COR-L47 (cell line): Measurements from ENCODE around the gene ZCCHC14.

Experiments used
- DNase-seq: peaks from one replicate; lab custom pipeline; 2025; lab: John Stamatoyannopoulos, UW

Gene ZCCHC14

DNA sequence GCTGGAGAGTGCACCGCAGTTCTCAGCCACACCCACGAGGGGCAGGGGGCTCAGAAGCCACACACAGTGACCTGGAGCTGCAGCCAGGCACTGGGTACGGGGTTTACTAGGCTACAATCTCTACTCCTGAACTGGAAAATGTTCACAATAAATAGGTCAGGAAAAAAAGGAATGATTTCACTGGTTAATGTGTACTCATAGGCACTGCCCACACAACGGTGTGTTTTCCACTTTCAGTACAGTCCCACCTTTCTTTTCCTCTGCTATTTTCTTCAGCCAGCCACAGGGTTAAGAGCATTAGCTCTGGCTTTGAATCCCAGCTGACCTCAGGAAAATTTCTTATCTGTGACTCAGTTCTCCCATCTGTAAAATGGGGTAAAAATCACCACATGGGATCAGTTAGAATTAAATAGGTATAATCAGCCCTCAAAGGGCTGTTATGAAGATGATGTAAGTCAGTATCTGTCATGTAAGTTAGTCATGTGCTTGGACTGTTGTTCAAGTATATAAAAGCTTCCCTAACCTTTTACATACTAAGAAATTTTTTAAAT is 35.7 kb downstream of the ZCCHC14 start:
- DNase-seq = no peak

- no peak for DNase-seq
These were observed 38.4 kb downstream of the ZCCHC14 start for GRCh38 chr16:87454391-87454790.

GRCh38 chr16:87453326-87453725 is 39.5 kb downstream of the ZCCHC14 start:
- DNase-seq = no peak

GRCh38 chr16:87451563-87452210 is 41.1 kb downstream of the ZCCHC14 start:
- DNase-seq = no peak

GRCh38 chr16:87448866-87449265 is 44.0 kb downstream of the ZCCHC14 start:
- no peak for DNase-seq

GRCh38 chr16:87447323-87447722 is 45.5 kb downstream of the ZCCHC14 start:
- no peak for DNase-seq

DNA sequence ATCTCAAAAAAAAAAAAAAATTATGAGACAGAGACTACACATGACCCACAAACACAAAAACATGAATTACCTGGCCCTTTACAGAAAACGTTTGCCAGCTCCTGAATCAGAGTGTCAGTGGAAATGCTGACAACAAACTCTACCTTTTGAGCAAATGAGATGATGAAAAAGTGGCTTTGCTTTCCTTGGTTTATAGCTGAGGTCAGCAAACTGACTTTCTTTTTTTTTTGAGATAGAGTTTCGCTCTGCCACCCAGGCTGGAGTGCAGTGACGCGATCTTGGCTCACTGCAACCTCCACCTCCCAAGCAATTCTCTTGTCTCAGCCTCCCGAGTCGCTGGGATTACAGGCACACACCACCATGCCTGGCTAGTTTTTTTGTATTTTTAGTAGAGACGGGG is 46.3 kb downstream of the ZCCHC14 start:
- no peak for DNase-seq

GRCh38 chr16:87445486-87445885 is 47.3 kb downstream of the ZCCHC14 start:
- no peak for DNase-seq

DNA sequence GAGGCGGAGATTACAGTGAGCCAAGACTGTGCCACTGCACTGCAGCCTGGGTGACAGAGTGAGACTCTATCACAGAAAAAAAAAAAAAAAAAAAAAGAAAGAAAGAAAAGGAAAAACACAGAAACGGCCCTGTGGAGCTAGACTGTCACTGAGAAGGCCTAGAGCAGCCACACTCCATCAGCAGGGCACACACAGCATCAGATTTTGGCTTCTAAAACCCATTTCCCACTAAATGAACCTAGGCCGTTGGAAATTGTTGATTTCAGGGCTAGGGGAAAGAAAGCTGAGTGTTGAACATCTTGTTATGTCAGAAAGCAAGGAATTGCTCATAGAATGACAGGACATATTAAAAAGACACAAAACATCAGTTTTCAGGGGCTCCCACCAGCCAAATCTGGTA is 48.9 kb downstream of the ZCCHC14 start:
- no peak for DNase-seq

DNA sequence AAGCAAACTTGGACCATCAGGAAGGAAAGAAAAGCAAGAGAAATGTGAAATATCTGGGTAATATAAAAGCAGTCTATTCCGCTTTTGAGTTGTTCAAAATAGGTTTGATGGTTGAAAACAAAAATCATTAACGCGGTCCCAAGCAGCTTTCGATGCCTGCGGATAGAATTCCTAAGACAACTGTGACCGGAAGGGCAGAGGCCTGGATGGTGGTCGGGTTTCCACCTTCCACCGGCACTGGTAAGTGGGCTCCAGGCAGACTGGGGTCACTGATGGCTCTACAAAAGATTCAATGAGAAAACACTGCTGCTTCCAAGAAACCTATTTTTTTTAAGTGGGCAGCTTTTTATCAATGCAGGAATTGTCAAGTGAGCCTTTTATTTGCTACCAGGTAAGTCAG is 49.8 kb downstream of the ZCCHC14 start:
- no peak for DNase-seq

DNA sequence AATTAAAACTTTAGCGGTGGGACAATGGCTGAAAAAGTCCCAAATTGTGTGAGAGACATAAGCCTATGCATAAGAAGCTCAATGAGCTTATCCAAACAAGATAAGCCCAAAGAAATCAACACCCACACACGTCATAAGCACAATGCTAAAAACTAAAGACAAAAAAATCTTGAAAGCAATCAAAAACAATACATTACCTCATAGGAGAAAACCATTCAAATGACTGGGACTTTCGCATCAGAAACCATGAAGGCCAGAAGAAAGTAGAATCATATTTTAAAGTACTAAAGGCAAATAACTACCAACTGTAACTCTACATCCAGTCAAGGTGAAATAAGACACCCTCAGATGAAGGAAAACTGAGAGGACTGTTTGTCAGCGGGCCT is 50.2 kb downstream of the ZCCHC14 start:
- no peak for DNase-seq

DNA sequence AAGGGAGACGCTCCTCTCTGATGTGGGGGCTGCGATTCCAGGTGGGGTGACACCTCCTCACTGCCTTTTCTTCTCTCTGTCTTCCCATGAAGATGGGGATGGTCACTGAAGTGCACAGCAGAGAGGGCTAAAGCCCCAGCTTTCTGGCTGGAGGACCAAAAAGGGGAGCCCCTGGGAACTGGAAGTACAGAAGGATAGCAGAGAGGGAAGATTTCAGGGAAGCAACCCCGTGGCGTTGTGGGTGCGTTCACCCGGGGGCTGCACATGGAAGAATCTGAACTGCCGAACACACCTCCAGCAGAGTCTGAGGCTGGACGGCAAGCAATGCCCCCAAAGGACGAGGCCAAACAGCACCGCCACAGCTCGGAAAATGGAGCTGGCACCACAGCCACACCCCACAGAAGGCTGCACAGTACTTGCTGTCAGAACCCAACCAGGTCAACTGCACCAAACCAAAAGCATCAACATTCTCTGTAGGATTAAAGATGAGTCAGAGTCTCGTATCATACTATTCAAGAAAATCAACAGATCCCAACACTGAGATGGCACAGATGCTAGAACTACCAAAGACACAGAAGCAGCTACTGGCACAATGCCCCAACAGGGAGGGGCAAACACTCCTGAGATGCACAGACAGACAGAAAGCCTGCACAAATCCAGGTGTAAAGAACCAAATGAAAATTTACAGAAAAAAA is 50.8 kb downstream of the ZCCHC14 start:
- DNase-seq = no peak

DNA sequence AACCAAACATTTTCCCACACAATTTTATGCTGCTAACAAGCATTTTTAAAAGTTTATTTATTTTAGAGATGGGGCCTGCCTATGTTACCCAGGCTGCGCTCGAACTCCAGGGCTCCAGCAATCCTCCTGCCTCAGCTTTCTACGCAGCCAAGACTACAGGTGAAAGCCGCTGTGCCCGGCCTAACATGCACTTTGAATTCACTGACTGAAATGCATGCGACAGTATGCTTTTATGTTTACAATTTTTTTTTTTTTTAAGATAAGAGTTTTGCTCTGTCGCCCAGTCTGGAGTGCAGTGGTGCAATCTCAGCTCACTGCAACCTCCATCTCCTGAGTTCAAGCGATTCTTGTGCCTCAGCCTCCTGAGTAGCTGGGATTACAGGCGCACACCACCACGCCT is 52.9 kb downstream of the ZCCHC14 start:
- DNase-seq = no peak

DNA sequence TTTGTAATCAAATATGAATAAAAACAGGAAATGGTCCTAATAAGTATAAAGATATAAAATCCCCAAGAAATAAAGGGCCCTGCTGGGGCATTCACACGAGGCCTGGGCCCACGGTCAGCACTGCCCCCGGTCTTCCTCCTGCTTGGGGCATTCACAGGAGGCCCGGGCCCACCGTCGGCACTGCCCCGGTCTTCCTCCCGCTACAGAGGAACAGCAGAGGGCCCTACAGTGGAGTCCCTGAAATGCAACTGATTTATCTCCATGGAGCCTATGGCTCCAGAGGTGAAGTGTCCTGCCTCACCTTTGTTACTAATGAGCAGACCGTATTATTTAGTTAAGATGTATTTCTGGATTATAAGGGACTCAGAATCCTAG is 54.2 kb downstream of the ZCCHC14 start:
- no peak for DNase-seq

GRCh38 chr16:87437911-87438610 is 54.8 kb downstream of the ZCCHC14 start:
- peak; percentile 11 for DNase-seq

DNA sequence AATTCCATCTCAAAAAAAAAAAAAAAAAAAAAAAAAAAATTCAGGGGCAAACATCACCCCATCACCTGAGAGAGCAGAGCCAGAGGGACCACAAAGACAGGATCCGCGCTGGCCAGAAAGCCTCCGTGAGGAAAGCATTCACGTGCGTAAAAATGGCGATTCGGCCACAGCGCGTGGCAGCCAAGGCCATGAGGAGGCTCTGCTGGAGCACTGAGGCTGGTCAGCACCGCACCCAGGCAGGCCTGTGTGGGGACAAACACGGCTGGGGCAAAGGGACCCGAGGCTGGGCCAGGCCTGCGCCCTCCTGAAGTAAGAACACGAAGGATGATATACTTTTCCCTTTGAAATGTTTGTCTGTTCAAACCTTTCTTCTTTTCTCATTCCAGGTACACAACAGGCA is 55.5 kb downstream of the ZCCHC14 start:
- DNase-seq = no peak

GRCh38 chr16:87436225-87437172 is 56.3 kb downstream of the ZCCHC14 start:
- no peak for DNase-seq

GRCh38 chr16:87435372-87436224 is 57.2 kb downstream of the ZCCHC14 start:
- no peak for DNase-seq

- no peak for DNase-seq
These were observed 58.6 kb downstream of the ZCCHC14 start for GRCh38 chr16:87434146-87434667.

GRCh38 chr16:87432330-87432915 is 60.4 kb downstream of the ZCCHC14 start:
- DNase-seq = no peak
